Gastroesophageal sphincter (tissue), 4 donors: ENCODE measurements around the gene VEGFC. TPM values are rescaled to one million over a fixed set of nuclear protein-coding genes. Genes with fewer than 3 reads are reported as not detected.

Source experiments
- ATAC-seq: fragments of 150-250 bp; one replicate; pipeline ENCODE4 v1.9.1; 2016; ENCODE audit warnings: mild to moderate bottlenecking, moderate library complexity
- H3K27ac ChIP-seq, 4 donors: fragments of 200-600 bp; sonication (generic) in 3 of 4; 1 replicate in 3 of 4; 2 replicates in 1 of 4; pipeline ENCODE4 v1.5.1; 2016 to 2019
- H3K27me3 ChIP-seq: fragments of 200-600 bp; sonication (generic); one replicate; pipeline ENCODE4 v1.5.1; 2019
- H3K36me3 ChIP-seq, 2 donors: fragments of 200-600 bp; sonication (generic); one replicate each; pipeline ENCODE4 v1.5.1; 2019; ENCODE audit warnings: control low read depth in 1 of 2
- H3K4me1 ChIP-seq, 3 donors: fragments of 200-600 bp; sonication (generic); 1 replicate in 2 of 3; 2 replicates in 1 of 3; pipeline ENCODE4 v1.5.1; 2016 to 2019; ENCODE audit warnings: control low read depth in 2 of 3
- H3K4me3 ChIP-seq, 2 donors: fragments of 200-600 bp; sonication (generic); one replicate each; pipeline ENCODE4 v1.5.1; 2019; ENCODE audit warnings: mild to moderate bottlenecking in 1 of 2, moderate library complexity in 1 of 2
- H3K9me3 ChIP-seq, 3 donors: fragments of 200-600 bp; sonication (generic); one replicate each; pipeline ENCODE4 v1.5.1; 2017 to 2019; ENCODE audit warnings: control low read depth in 2 of 3
- EP300 ChIP-seq: sonication (generic); formaldehyde crosslinking; IDR thresholded peaks from one replicate; pipeline ENCODE4 v1.6.1; 2017; ENCODE audit warnings: antibody characterized with exemption, mild to moderate bottlenecking
- POLR2A ChIP-seq, 2 donors: fragments of 450-650 bp; IDR thresholded peaks; one replicate each; pipeline ENCODE4 v1.6.1; 2017; ENCODE audit warnings: antibody characterized with exemption in 2 of 2, mild to moderate bottlenecking in 2 of 2, moderate library complexity in 1 of 2
- POLR2AphosphoS5 ChIP-seq: sonication (generic); formaldehyde crosslinking; IDR thresholded peaks from one replicate; pipeline ENCODE4 v1.6.1; 2017; ENCODE audit warnings: antibody characterized with exemption
- WGBS, 2 donors: methylation state at CpG; one replicate each; pipeline ENCODE4 v1.1.5; 2018; ENCODE audit warnings: low coverage in 1 of 2; 5-methylcytosine and 5-hydroxymethylcytosine counted together
- total RNA-seq, 4 donors: library from RNA; depleted of rRNA; stranded (reverse); fragments of >200 nt; gene quantifications; one replicate each; pipeline ENCODE4 v1.1.0, GENCODE V29; 2016
- TF ChIP-seq, protein P1 (sequence below), 4 experiments: fragments of 200-600 bp in 2 of 4; fragments of 450-650 bp in 2 of 4; sonication (generic) in 1 of 4; IDR thresholded peaks; one replicate each; pipeline ENCODE4 v1.5.1; 2017 to 2019; ENCODE audit warnings: antibody characterized with exemption in 4 of 4, mild to moderate bottlenecking in 2 of 4, moderate library complexity in 2 of 4

VEGFC gene
- total RNA-seq, 4 donors from 2014 or later = 3.0 to 8.3 (median 8.1) TPM

DNA sequence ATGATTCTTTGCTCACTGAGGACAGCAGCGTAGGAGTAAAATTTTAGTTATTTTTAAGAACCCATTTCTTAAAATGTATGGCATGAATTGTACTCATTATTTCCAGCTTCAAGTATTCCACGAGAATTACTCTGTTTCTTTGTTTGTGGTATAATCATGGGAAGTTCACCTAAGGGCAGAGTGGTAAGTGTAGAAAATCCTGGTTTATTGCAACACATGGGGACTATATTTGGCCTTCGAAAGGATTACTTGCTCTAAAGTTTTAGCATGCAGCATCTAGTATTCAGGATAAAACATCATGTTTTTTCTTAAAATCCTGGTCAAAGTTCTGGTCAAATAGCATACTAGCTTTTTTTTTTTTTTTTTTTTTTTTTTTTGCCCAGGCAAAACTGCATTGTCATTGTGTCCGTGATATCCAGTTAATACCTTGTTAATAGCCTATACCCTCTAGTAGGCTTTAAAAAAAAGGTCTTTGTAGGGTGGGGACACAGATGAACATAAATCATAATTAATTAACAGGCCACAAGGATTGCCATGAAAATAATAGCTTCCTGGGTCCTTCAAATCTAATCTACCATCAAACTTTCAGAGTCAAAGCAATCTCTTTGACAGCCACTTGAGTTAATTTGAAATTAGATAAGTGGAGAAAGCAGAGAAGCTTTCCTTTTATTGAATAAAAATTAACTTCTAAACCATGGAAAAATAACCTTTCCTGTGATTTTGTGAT is 44.6 kb upstream of the VEGFC start:
- TF ChIP-seq POLR2A (IDR thresholded peaks at IDR 0.05) (no peak), EP300 (no peak), POLR2AphosphoS5 (no peak)
- TF ChIP-seq, protein P1, sequence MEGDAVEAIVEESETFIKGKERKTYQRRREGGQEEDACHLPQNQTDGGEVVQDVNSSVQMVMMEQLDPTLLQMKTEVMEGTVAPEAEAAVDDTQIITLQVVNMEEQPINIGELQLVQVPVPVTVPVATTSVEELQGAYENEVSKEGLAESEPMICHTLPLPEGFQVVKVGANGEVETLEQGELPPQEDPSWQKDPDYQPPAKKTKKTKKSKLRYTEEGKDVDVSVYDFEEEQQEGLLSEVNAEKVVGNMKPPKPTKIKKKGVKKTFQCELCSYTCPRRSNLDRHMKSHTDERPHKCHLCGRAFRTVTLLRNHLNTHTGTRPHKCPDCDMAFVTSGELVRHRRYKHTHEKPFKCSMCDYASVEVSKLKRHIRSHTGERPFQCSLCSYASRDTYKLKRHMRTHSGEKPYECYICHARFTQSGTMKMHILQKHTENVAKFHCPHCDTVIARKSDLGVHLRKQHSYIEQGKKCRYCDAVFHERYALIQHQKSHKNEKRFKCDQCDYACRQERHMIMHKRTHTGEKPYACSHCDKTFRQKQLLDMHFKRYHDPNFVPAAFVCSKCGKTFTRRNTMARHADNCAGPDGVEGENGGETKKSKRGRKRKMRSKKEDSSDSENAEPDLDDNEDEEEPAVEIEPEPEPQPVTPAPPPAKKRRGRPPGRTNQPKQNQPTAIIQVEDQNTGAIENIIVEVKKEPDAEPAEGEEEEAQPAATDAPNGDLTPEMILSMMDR (IDR thresholded peaks at IDR 0.05) = no peak
- Histone ChIP-seq H3K27ac (no peak overlapping the region), H3K4me3 (no peak overlapping the region), H3K4me1 (no peaks in the 10 kb centered on the region), H3K27me3 (no peaks in the 10 kb centered on the region), H3K36me3 (no peaks in the 10 kb centered on the region), H3K9me3 (no peaks in the 10 kb centered on the region)
- WGBS, 2 donors = 61 to 75% methylated on average over 3 to 4 of the region's 4 CpGs
- ATAC-seq = no peak

- TF ChIP-seq POLR2A (IDR thresholded peaks at IDR 0.05) (no peak), EP300 (no peak), POLR2AphosphoS5 (no peak)
- TF ChIP-seq, protein P1 (IDR thresholded peaks at IDR 0.05) = no peak
- H3K4me1 ChIP-seq = no peaks in the 10 kb centered on the region
- no peaks in the 10 kb centered on the region for H3K36me3 ChIP-seq
- WGBS, 2 donors = 76 to 88% methylated on average over 2 of the region's 2 CpGs
- no peak overlapping the region for H3K4me3 ChIP-seq
- H3K27me3 ChIP-seq = no peaks in the 10 kb centered on the region
- no peak for ATAC-seq
- H3K27ac ChIP-seq = no peak overlapping the region
- no peaks in the 10 kb centered on the region for H3K9me3 ChIP-seq
These were observed 41.8 kb upstream of the VEGFC start for GRCh38 chr4:176834531-176834930.

DNA sequence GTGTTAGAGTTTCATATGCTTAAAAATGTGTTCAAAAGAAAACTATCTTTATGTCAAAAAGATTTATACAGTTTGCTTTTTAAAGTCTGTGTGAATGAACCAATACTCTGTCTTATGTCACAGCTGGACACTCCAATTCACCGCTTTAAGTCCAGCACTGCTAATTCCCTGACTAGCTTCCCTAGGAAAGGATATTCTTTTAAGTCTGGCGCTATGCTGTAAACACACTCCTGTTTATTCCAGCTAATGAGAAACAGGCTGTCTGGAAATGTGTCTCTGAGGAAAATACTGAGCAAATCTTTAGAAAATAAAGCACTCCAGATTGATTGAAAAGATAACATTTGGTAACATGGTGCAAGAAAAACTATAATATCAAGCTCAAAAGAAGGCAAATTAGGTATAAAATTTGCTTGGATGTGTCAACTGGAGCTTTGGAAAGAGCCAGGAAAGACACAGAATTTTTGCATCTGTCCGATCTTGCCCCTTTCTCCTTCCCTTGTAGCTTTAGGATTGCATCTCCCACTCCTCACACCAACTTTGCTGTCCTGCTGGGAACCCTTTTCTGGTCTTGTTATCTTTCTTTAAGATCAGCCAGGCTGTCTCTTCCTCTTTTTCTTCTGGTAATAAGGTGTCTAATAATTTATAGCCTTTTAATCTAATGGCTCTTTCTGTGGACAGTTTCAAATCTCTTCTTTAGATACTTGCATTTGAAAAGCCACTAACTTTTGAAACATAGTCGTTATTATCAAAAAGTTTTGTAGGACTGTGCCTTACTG is 40.9 kb upstream of the VEGFC start:
- no peak overlapping the region for H3K27ac ChIP-seq
- TF ChIP-seq POLR2AphosphoS5 = no peak
- TF ChIP-seq EP300 = no peak
- TF ChIP-seq, protein P1 (IDR thresholded peaks at IDR 0.05) = no peak
- TF ChIP-seq POLR2A (IDR thresholded peaks at IDR 0.05) = no peak
- no peaks in the 10 kb centered on the region for H3K27me3 ChIP-seq
- H3K36me3 ChIP-seq = no peaks in the 10 kb centered on the region
- no peaks in the 10 kb centered on the region for H3K9me3 ChIP-seq
- no peak overlapping the region for H3K4me3 ChIP-seq
- ATAC-seq = no peak
- 63 to 67% methylated on average over 3 to 4 of the region's 4 CpGs for WGBS, 2 donors
- no peaks in the 10 kb centered on the region for H3K4me1 ChIP-seq

- TF ChIP-seq, protein P1 (IDR thresholded peaks at IDR 0.05) = no peak
- TF ChIP-seq POLR2A (IDR thresholded peaks at IDR 0.05) = no peak
- TF ChIP-seq POLR2AphosphoS5 = no peak
- TF ChIP-seq EP300 = no peak
- Histone ChIP-seq H3K36me3 (no peaks in the 10 kb centered on the region), H3K27ac (no peak overlapping the region), H3K9me3 (no peaks in the 10 kb centered on the region), H3K27me3 (no peaks in the 10 kb centered on the region), H3K4me3 (no peak overlapping the region), H3K4me1 (no peaks in the 10 kb centered on the region)
- ATAC-seq = no peak
- WGBS, 2 donors = 33 to 40% methylated on average over 6 of the region's 6 CpGs
These were observed 38.2 kb upstream of the VEGFC start for GRCh38 chr4:176830971-176831370.

DNA sequence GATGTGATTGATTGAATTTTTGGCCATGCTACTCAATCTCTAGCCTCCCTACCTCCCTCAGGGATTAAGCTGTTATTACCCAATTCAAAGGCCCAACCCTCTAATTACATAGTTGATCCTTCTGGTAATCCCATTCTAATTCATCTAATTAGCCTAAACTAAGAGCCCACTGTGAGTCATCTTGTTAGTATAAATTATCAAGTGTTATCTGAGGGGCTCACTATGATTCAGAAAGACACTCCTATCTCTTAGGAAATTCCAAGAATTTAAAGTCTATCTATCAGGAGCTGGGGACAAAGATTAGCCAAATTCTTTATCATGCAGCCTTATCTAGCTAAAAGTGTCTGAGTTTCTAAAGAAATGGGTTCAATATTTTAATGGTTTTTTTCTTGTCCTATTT is 32.9 kb upstream of the VEGFC start:
- H3K36me3 ChIP-seq = no peaks in the 10 kb centered on the region
- no peak for TF ChIP-seq EP300
- no peaks in the 10 kb centered on the region for H3K4me1 ChIP-seq
- H3K27me3 ChIP-seq = no peaks in the 10 kb centered on the region
- no peak overlapping the region for H3K27ac ChIP-seq
- H3K4me3 ChIP-seq = no peak overlapping the region
- no peak for ATAC-seq
- H3K9me3 ChIP-seq = no peaks in the 10 kb centered on the region
